Measurements from ENCODE around the gene GPR3. TPM values are rescaled to one million over a fixed set of nuclear protein-coding genes. Genes with fewer than 3 reads are reported as not detected.
A peak's percentile ranks its signal among the peaks of the same experiment; 100 is the strongest.

Gene GPR3
- total RNA-seq, 1 donor from 2014 or later, result 7.0 TPM

DNA sequence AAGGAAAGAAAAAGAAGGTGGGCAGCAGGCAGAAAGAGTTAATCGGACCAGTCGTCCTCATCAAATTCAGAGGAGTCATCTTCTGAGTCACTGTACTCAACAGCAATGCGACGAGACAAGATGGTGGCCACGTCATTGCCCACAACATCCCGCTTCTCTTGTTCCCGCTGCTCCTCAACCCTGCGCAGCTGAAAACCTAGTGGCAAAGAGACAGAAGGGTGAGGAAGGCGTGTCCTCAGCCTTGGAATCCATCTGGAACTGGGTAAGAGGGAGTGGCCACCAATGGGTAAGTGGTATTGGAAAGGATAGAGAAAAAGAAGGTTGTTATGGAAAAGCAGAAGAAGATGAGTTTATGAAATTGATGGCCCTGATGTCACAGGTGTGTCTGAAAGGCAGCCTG, 15.7 kb downstream of the GPR3 start:
- TF ChIP-seq CTCF (conservative IDR thresholded peaks at IDR 0.05), result no peak
- DNase-seq (ENCODE audit: low read depth, low spot score), result no peak

DNA sequence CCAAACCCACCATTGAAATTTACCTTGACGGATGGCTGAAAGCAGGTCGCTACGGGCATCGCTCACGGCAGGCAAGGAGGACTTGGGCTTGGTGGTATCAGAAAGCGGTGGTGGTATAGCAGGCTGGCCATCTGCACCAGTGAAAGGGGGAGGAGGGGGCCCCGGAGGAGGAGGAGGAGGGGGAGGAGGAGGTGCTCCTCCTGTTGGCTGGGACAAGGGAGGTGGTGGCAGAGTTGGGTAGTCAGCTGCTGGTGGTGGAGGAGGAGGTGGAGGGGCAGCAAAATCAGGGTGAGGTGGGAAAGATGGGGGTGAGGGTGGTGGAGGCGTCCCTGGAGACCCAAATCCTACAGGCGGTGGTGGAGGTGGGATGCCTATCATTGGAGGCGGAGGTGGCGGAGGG, 17.2 kb downstream of the GPR3 start:
- TF ChIP-seq CTCF (conservative IDR thresholded peaks at IDR 0.05), result no peak
- H3K27ac Mint-ChIP-seq (ENCODE audit: unreplicated experiment), result no peak overlapping the region
- H3K36me3 Mint-ChIP-seq (ENCODE audit: low read depth), result peaks cover 26% of the 10 kb centered on the region
- no peaks in the 10 kb centered on the region for H3K9me3 Mint-ChIP-seq
- DNase-seq (ENCODE audit: low read depth, low spot score), result no peak
- no peaks in the 10 kb centered on the region for H3K27me3 Mint-ChIP-seq (ENCODE audit: low read depth)
- H3K4me1 Mint-ChIP-seq, result peaks cover 23% of the 10 kb centered on the region
- H3K4me3 Mint-ChIP-seq, result no peak overlapping the region

More for the DNA sequence above, 15.7 kb downstream of the GPR3 start:
- Mint-ChIP-seq H3K4me3 (no peak overlapping the region), H3K4me1 (peaks cover 38% of the 10 kb centered on the region), H3K36me3 (ENCODE audit: low read depth) (peaks cover 20% of the 10 kb centered on the region), H3K27me3 (ENCODE audit: low read depth) (no peaks in the 10 kb centered on the region), H3K27ac (ENCODE audit: unreplicated experiment) (peak overlapping the region; percentile 50), H3K9me3 (no peaks in the 10 kb centered on the region)

- H3K4me3 Mint-ChIP-seq, result no peak overlapping the region
- H3K27me3 Mint-ChIP-seq (ENCODE audit: low read depth), result no peaks in the 10 kb centered on the region
- peaks cover 22% of the 10 kb centered on the region for H3K4me1 Mint-ChIP-seq
- H3K27ac Mint-ChIP-seq (ENCODE audit: unreplicated experiment), result no peak overlapping the region
- H3K9me3 Mint-ChIP-seq, result no peaks in the 10 kb centered on the region
- peaks cover 32% of the 10 kb centered on the region for H3K36me3 Mint-ChIP-seq (ENCODE audit: low read depth)
- no peak for DNase-seq (ENCODE audit: low read depth, low spot score)
- TF ChIP-seq CTCF (conservative IDR thresholded peaks at IDR 0.05), result no peak
Measured at GRCh38 chr1:27410709-27411108, 18.3 kb downstream of the GPR3 start.

DNA sequence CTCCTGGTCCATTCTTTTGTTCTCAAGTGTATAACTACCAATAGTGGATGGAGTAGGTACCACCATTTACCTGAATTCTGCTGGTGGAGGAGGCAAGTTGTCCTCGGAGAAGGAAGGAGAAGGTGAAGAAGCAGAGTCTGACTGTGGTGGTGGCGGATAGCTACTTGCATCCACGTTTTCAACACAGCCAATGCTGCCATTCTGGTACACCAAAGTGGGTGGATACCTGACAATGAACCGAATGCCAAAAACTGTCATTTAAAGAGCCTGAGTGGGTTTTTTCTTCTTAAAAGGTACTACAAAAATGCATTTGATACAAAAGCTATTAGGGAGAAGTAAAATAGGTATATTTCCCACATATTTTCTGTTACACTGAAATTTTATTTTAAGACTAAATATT, 20.1 kb downstream of the GPR3 start:
- no peak for TF ChIP-seq CTCF (conservative IDR thresholded peaks at IDR 0.05)
- Mint-ChIP-seq H3K4me3 (no peak overlapping the region), H3K9me3 (no peaks in the 10 kb centered on the region), H3K27ac (ENCODE audit: unreplicated experiment) (no peak overlapping the region), H3K4me1 (peaks cover 18% of the 10 kb centered on the region), H3K27me3 (ENCODE audit: low read depth) (no peaks in the 10 kb centered on the region), H3K36me3 (ENCODE audit: low read depth) (peaks cover 34% of the 10 kb centered on the region)
- no peak for DNase-seq (ENCODE audit: low read depth, low spot score)

DNA sequence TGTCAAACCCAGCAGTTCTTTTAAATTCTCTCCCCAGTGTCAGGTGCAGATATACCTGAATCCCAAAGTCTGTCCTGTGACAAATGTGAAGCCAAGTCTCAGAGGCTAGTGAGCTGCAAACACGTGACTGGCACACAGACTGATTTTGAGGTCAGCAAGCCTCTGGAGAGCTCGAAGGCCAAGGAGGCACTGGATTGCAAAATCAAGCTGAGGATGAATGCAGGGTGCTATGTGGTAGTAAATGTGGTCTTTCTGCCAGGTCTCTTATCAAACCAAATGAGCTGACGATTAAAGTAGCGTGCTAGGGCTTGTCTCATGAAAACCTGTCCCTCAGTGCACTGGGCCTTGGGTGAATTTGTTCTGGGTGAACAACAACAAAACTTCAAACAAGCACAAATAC, 20.6 kb downstream of the GPR3 start:
- H3K36me3 Mint-ChIP-seq (ENCODE audit: low read depth), result peaks cover 34% of the 10 kb centered on the region
- no peak for TF ChIP-seq CTCF (conservative IDR thresholded peaks at IDR 0.05)

DNA sequence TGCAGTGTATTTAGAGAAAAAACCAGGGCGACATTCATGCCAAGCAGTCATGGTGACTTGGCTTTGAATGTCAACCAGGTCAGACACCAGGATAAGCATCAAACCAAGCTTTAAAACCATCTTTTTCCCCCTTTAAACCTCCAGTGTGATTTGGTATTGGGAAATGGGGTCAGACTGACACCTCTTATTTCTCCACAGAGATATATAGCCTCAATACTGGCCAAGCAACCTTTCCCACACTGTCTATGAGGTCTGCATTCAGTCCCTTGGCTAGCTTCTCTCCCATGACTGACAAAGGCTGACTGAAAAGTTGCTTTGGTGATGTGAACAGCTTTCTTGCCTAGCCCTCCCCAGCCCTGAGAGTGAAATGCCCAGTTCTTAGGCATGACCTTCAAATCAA, 21.7 kb downstream of the GPR3 start:
- Mint-ChIP-seq H3K27ac (ENCODE audit: unreplicated experiment) (no peak overlapping the region), H3K27me3 (ENCODE audit: low read depth) (no peaks in the 10 kb centered on the region), H3K36me3 (ENCODE audit: low read depth) (peaks cover 30% of the 10 kb centered on the region), H3K4me3 (no peak overlapping the region), H3K9me3 (no peaks in the 10 kb centered on the region), H3K4me1 (peaks cover 30% of the 10 kb centered on the region)
- no peak for DNase-seq (ENCODE audit: low read depth, low spot score)
- TF ChIP-seq CTCF (conservative IDR thresholded peaks at IDR 0.05), result no peak

More for the DNA sequence above, 20.6 kb downstream of the GPR3 start:
- Mint-ChIP-seq H3K27me3 (ENCODE audit: low read depth) (no peaks in the 10 kb centered on the region), H3K9me3 (no peaks in the 10 kb centered on the region), H3K4me3 (no peak overlapping the region), H3K27ac (ENCODE audit: unreplicated experiment) (no peak overlapping the region), H3K4me1 (peaks cover 19% of the 10 kb centered on the region)
- no peak for DNase-seq (ENCODE audit: low read depth, low spot score)

Measured in neural crest cell (in vitro differentiated cells).